ENCODE results near the gene INPP5A.

DNA sequence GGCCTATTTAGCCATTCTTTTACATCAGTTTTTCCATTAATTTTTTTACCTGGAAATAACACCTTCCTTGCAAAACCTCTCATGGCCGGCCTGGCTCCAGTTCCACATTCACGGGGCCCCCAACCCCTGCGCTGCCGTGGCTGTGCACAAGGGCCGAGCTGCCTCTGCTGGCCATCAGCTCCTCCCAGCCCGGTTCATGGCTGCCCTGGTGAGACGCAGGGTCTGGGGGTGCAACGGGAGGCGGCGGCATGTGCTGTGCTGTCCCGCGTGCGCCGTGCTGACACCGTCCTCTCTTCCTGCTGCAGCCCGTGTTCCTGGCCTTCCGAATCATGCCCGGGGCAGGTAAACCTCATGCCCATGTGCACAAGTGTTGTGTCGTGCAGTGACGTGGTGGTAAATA lies 244.0 kb downstream of the INPP5A start:
- no peak for TF ChIP-seq SUZ12 (IDR thresholded peaks at IDR 0.05; ENCODE audit: extremely low read depth, insufficient read depth, insufficient read length)
- no peak for TF ChIP-seq YY1 (IDR thresholded peaks at IDR 0.05; ENCODE audit: insufficient read depth, insufficient read length)
